GM23248 (cell line): ENCODE measurements around the gene SLC44A2. TPM values are rescaled to one million over a fixed set of nuclear protein-coding genes. Genes with fewer than 3 reads are reported as not detected.

Experiments
- DNase-seq: peaks from one replicate; pipeline ENCODE4 v3.0.0-alpha.2; 2015
- H2AFZ ChIP-seq: fragments of 200-600 bp; sonication (generic); 2 replicates; pipeline ENCODE4 v1.6.1; 2016; ENCODE audit warnings: antibody characterized with exemption
- H3F3A ChIP-seq: fragments of 200-600 bp; sonication (generic); 2 replicates; pipeline ENCODE4 v1.6.1; 2016; ENCODE audit warnings: mild to moderate bottlenecking, antibody characterized with exemption, mixed run types; ENCODE audit not compliant: insufficient read depth
- H3K27ac ChIP-seq: fragments of 200-600 bp; sonication (generic); 2 replicates; pipeline ENCODE4 v1.5.1; 2016; ENCODE audit warnings: mild to moderate bottlenecking
- H3K27me3 ChIP-seq: fragments of 200-600 bp; sonication (generic); replicated peaks from 2 replicates; pipeline ENCODE4 v1.6.1; 2016; ENCODE audit warnings: mild to moderate bottlenecking; ENCODE audit not compliant: insufficient read depth
- H3K36me3 ChIP-seq: fragments of 200-600 bp; sonication (generic); 2 replicates; pipeline ENCODE4 v1.6.1; 2016; ENCODE audit warnings: low read depth, mild to moderate bottlenecking
- H3K4me1 ChIP-seq: fragments of 200-600 bp; sonication (generic); 2 replicates; pipeline ENCODE4 v1.6.1; 2016; ENCODE audit warnings: mild to moderate bottlenecking; ENCODE audit not compliant: insufficient read depth
- H3K4me2 ChIP-seq: fragments of 200-600 bp; sonication (generic); one replicate; pipeline ENCODE4 v1.6.1; 2016; ENCODE audit warnings: mild to moderate bottlenecking; ENCODE audit not compliant: unreplicated experiment
- H3K4me3 ChIP-seq: fragments of 200-600 bp; sonication (generic); 2 replicates; pipeline ENCODE4 v1.5.1; 2016; ENCODE audit warnings: mild to moderate bottlenecking
- H3K79me2 ChIP-seq: fragments of 200-600 bp; sonication (generic); 2 replicates; pipeline ENCODE4 v1.6.1; 2016; ENCODE audit warnings: mild to moderate bottlenecking; ENCODE audit not compliant: insufficient read depth
- H3K9ac ChIP-seq: fragments of 200-600 bp; sonication (generic); 2 replicates; pipeline ENCODE4 v1.6.1; 2016; ENCODE audit warnings: mild to moderate bottlenecking
- H3K9me2 ChIP-seq: fragments of 200-600 bp; sonication (generic); 2 replicates; pipeline ENCODE4 v1.6.1; 2016; ENCODE audit warnings: mixed run types, mild to moderate bottlenecking, moderate library complexity; ENCODE audit not compliant: insufficient read depth
- H3K9me3 ChIP-seq: fragments of 200-600 bp; sonication (generic); one replicate; pipeline ENCODE4 v1.6.1; 2017; ENCODE audit warnings: low read depth
- H4K20me1 ChIP-seq: fragments of 200-600 bp; sonication (generic); 2 replicates; pipeline ENCODE4 v1.6.0; 2016; ENCODE audit not compliant: insufficient read depth
- EZH2 ChIP-seq: fragments of 200-600 bp; sonication (generic); IDR thresholded peaks from 2 replicates; pipeline ENCODE4 v1.6.1; 2018; ENCODE audit warnings: antibody characterized with exemption, mild to moderate bottlenecking; ENCODE audit not compliant: insufficient read depth, poor library complexity, severe bottlenecking
- EZH2phosphoT487 ChIP-seq: fragments of 200-600 bp; sonication (generic); IDR thresholded peaks from 2 replicates; pipeline ENCODE4 v1.6.1; 2018; ENCODE audit warnings: antibody characterized with exemption, moderate library complexity, mild to moderate bottlenecking, low read depth; ENCODE audit not compliant: insufficient read depth
- WGBS, 2 experiments: methylation state at CpG; one replicate each; pipeline ENCODE4 v1.1.6; 2015 to 2017; ENCODE audit warnings: low lambda C conversion rate in 2 of 2, low coverage in 1 of 2; ENCODE audit errors: missing lambda C conversion rate in 2 of 2; 5-methylcytosine and 5-hydroxymethylcytosine counted together
- in situ Hi-C: fragments of 300-500 bp; cut with MboI; formaldehyde crosslinking; loops from 2 replicates; pipeline ENCODE4 v1.15.0; 2020
- polyA plus RNA-seq: library from polyadenylated mRNA; unstranded; fragments of >200 nt; fragmentation: Nextera tagmentation; extraction: Ambion mirVana; gene quantifications from 2 replicates; pipeline ENCODE4 v1.2.1, GENCODE V29; 2016
- total RNA-seq: library from RNA; depleted of rRNA; stranded (reverse); fragments of >200 nt; shearing (Covaris generic); gene quantifications from 2 replicates; pipeline ENCODE4 v1.2.3, GENCODE V29; 2014

The SLC44A2 gene
- total and polyA plus RNA-seq, 2 experiments from 2014 or later = 17.4 to 44.5 TPM

GRCh38 chr19:10686193-10686592 lies 60.8 kb downstream of the SLC44A2 start:
- no peak overlapping the region for H3K4me3 ChIP-seq
- DNase-seq = no peak
- no peak overlapping the region for H3K4me2 ChIP-seq
- H4K20me1 ChIP-seq = no peaks in the 10 kb centered on the region
- H3K79me2 ChIP-seq = peaks cover 8% of the 10 kb centered on the region; the same call in 1 of the 2 replicates
- H3F3A ChIP-seq = no peaks in the 10 kb centered on the region
- H3K27ac ChIP-seq = no peak overlapping the region
- 90 to 95% methylated on average over 6 to 9 of the region's 10 CpGs for WGBS, 2 experiments
- no peaks in the 10 kb centered on the region for H3K4me1 ChIP-seq
- TF ChIP-seq EZH2phosphoT487 = no peak
- no peak for TF ChIP-seq EZH2
- H3K9ac ChIP-seq = no peak overlapping the region
- in situ Hi-C loops = no loop called here
- H3K9me2 ChIP-seq = no peaks in the 10 kb centered on the region
- H2AFZ ChIP-seq = no peak overlapping the region
- peaks cover 29% of the 10 kb centered on the region; the same call in 1 of the 2 replicates for H3K36me3 ChIP-seq
- no peaks in the 10 kb centered on the region for H3K9me3 ChIP-seq
- H3K27me3 ChIP-seq = no peaks in the 10 kb centered on the region

- H3K9me3 ChIP-seq = no peaks in the 10 kb centered on the region
- no peaks in the 10 kb centered on the region for H3F3A ChIP-seq
- no peaks in the 10 kb centered on the region for H3K4me1 ChIP-seq
- 0 out of 2 replicates have a peak, but pooled peaks cover 4% of the 10 kb centered on the region for H3K79me2 ChIP-seq
- TF ChIP-seq EZH2 = no peak
- WGBS, 2 experiments = 85 to 87% methylated on average over 25 to 31 of the region's 31 CpGs
- no peak overlapping the region for H2AFZ ChIP-seq
- peaks cover 22% of the 10 kb centered on the region; the same call in 1 of the 2 replicates for H3K36me3 ChIP-seq
- no peak overlapping the region for H3K9ac ChIP-seq
- DNase-seq = peak; percentile 74
- H3K4me3 ChIP-seq = no peak overlapping the region
- in situ Hi-C loops = no loop called here
- H3K4me2 ChIP-seq = no peak overlapping the region
- H3K27me3 ChIP-seq = no peaks in the 10 kb centered on the region
- H3K9me2 ChIP-seq = no peaks in the 10 kb centered on the region
- H3K27ac ChIP-seq = peak overlapping the region; percentile 16; the same call in 1 of the 2 replicates
- no peaks in the 10 kb centered on the region for H4K20me1 ChIP-seq
These were observed 61.5 kb downstream of the SLC44A2 start for GRCh38 chr19:10686661-10687517.

- TF ChIP-seq EZH2 = no peak
- no peak for TF ChIP-seq EZH2phosphoT487
- Histone ChIP-seq H2AFZ (no peak overlapping the region), H3K27ac (no peak overlapping the region), H3K27me3 (no peaks in the 10 kb centered on the region), H3K4me3 (no peak overlapping the region), H3K4me2 (no peak overlapping the region), H3K9me3 (no peaks in the 10 kb centered on the region), H3K9ac (no peak overlapping the region), H4K20me1 (no peaks in the 10 kb centered on the region), H3K9me2 (no peaks in the 10 kb centered on the region), H3F3A (peaks cover 6% of the 10 kb centered on the region; the same call in 1 of the 2 replicates), H3K4me1 (no peaks in the 10 kb centered on the region), H3K36me3 (peaks cover 18% of the 10 kb centered on the region; the same call in 1 of the 2 replicates), H3K79me2 (no peaks in the 10 kb centered on the region)
- 89 to 90% methylated on average over 25 of the region's 25 CpGs for WGBS, 2 experiments
- in situ Hi-C loops = no loop called here
- DNase-seq = no peak
These were observed 62.4 kb downstream of the SLC44A2 start for GRCh38 chr19:10687518-10688288.

- Histone ChIP-seq H3K27ac (no peak overlapping the region), H3K9ac (no peak overlapping the region), H3F3A (peaks cover 6% of the 10 kb centered on the region; the same call in 1 of the 2 replicates), H3K36me3 (peaks cover 10% of the 10 kb centered on the region; the same call in 1 of the 2 replicates), H3K4me1 (no peaks in the 10 kb centered on the region), H3K27me3 (no peaks in the 10 kb centered on the region), H3K79me2 (no peaks in the 10 kb centered on the region), H3K9me3 (no peaks in the 10 kb centered on the region), H3K4me2 (no peak overlapping the region), H4K20me1 (no peaks in the 10 kb centered on the region), H3K4me3 (no peak overlapping the region), H3K9me2 (no peaks in the 10 kb centered on the region), H2AFZ (no peak overlapping the region)
- 96% methylated on average over 27 of the region's 27 CpGs for WGBS, 2 experiments
- TF ChIP-seq EZH2 (no peak), EZH2phosphoT487 (no peak)
- in situ Hi-C loops = no loop called here
- DNase-seq = no peak
These were observed 63.4 kb downstream of the SLC44A2 start for GRCh38 chr19:10688545-10689280.
